Panc1 (cell line): ENCODE data around the gene FAM163B. TPM values are rescaled to one million over a fixed set of nuclear protein-coding genes. Genes with fewer than 3 reads are reported as not detected.

Source experiments
- ATAC-seq: fragments of 200-7000 bp; cut with Tn5 transposase; 2 replicates; pipeline ENCODE4 v1.9.1; 2020; ENCODE audit warnings: mild to moderate bottlenecking, moderate library complexity
- BruUV-seq: library from RNA; stranded (reverse); fragments of 400-500 nt; replicated peaks from 2 replicates; lab custom pipeline; 2021; lab: Mats Ljungman, UMichigan
- CTCF ChIA-PET: fragments of 300-600 bp; sonication (Branson Sonifier 250); formaldehyde crosslinking; loops from one replicate; lab custom pipeline; 2022; ENCODE audit warnings: antibody characterized with exemption; lab: Charles Lee
- POLR2A ChIA-PET: fragments of 300-600 bp; sonication (Branson Sonifier 250); formaldehyde crosslinking; loops from one replicate; lab custom pipeline; 2022; ENCODE audit warnings: antibody characterized with exemption; lab: Charles Lee
- DNase-seq: peaks from one replicate; pipeline ENCODE4 v3.0.0-alpha.2; 2010; ENCODE audit warnings: low read depth, low spot score
- H3K27ac ChIP-seq: 2 replicates; pipeline ENCODE4 v1.5.1; 2011; ENCODE audit warnings: mild to moderate bottlenecking, low read length, inconsistent platforms
- H3K27me3 ChIP-seq: fragments of 200-500 bp; sonication (Bioruptor generic); 2 replicates; pipeline ENCODE4 v1.6.0; 2014; ENCODE audit warnings: low read length, inconsistent platforms; ENCODE audit not compliant: control insufficient read depth, insufficient read depth
- H3K36me3 ChIP-seq: fragments of 200-500 bp; sonication (Bioruptor generic); 2 replicates; pipeline ENCODE4 v1.5.1; 2014; ENCODE audit warnings: inconsistent platforms, mild to moderate bottlenecking, low read length, moderate library complexity; ENCODE audit not compliant: control insufficient read depth, insufficient read depth
- H3K4me1 ChIP-seq: 2 replicates; pipeline ENCODE4 v1.5.1; 2011; ENCODE audit warnings: inconsistent platforms, mild to moderate bottlenecking, low read length, moderate library complexity; ENCODE audit not compliant: control insufficient read depth, insufficient read depth
- H3K4me3 ChIP-seq, 2 experiments: 2 replicates each; pipeline ENCODE4 v1.5.1; 2011 to 2012; ENCODE audit warnings: low read depth in 2 of 2, low read length in 2 of 2, mild to moderate bottlenecking in 2 of 2, inconsistent platforms in 1 of 2, moderate library complexity in 1 of 2
- H3K9me3 ChIP-seq: fragments of 200-500 bp; sonication (Bioruptor generic); 2 replicates; pipeline ENCODE4 v1.5.1; 2014; ENCODE audit warnings: low read depth, mild to moderate bottlenecking, inconsistent platforms, low read length, moderate library complexity; ENCODE audit not compliant: control insufficient read depth, insufficient read depth
- CTCF ChIP-seq: fragments of 450-650 bp; IDR thresholded peaks from 2 replicates; pipeline ENCODE4 v1.5.1; 2017; ENCODE audit warnings: mild to moderate bottlenecking
- POLR2AphosphoS5 ChIP-seq: IDR thresholded peaks from 2 replicates; pipeline ENCODE4 v1.6.1; 2012; ENCODE audit warnings: mild to moderate bottlenecking, low read depth, low read length, moderate library complexity
- REST ChIP-seq, 2 experiments: IDR thresholded peaks; 2 replicates each; pipeline ENCODE4 v1.6.1; 2011 to 2012; ENCODE audit warnings: low read depth in 2 of 2, control low read depth in 1 of 2, low read length in 1 of 2, mild to moderate bottlenecking in 1 of 2, moderate library complexity in 1 of 2; ENCODE audit not compliant: insufficient read depth in 1 of 2
- SIN3A ChIP-seq: IDR thresholded peaks from 2 replicates; pipeline ENCODE4 v1.6.1; 2012; ENCODE audit warnings: low read depth, mild to moderate bottlenecking, low read length, moderate library complexity, borderline replicate concordance; ENCODE audit not compliant: insufficient read depth
- TCF7L2 ChIP-seq: IDR thresholded peaks from 2 replicates; pipeline ENCODE4 v1.6.1; 2011; ENCODE audit warnings: mild to moderate bottlenecking, low read depth, low read length, inconsistent platforms
- in situ Hi-C: cut with HindIII; loops from 2 replicates; pipeline ENCODE4 v1.10.0; 2016; ENCODE audit warnings: low sequenced_read_pairs, low pct_unique_long_range_greater_than_20kb
- intact Hi-C: fragments of 100-400 bp; cut with micrococcal nuclease; formaldehyde crosslinking; loops from one replicate; pipeline ENCODE4 v1.10.0; 2022; ENCODE audit not compliant: unreplicated experiment
- total RNA-seq: library from RNA; stranded (reverse); gene quantifications from one replicate; pipeline ENCODE4 v1.2.1, GENCODE V29; 2021; ENCODE audit not compliant: unreplicated experiment

FAM163B gene
- total RNA-seq, 1 experiment from 2014 or later: not detected

GRCh38 chr9:133601746-133602145 is 7.4 kb downstream of the FAM163B start:
- POLR2A ChIA-PET: no interaction called here
- in situ Hi-C loops: no loop called here
- Histone ChIP-seq H3K27me3 (no peaks in the 10 kb centered on the region), H3K27ac (no peak overlapping the region), H3K4me3 (no peak overlapping the region), H3K36me3 (no peaks in the 10 kb centered on the region), H3K4me1 (no peaks in the 10 kb centered on the region), H3K9me3 (peaks cover 6% of the 10 kb centered on the region; the same call in 1 of the 2 replicates)
- BruUV-seq: no TSS peak
- no peak for DNase-seq
- TF ChIP-seq POLR2AphosphoS5: no peak
- no peak for TF ChIP-seq SIN3A
- TF ChIP-seq CTCF: no peak
- CTCF ChIA-PET: no interaction called here
- intact Hi-C loops: no loop called here
- no peak for ATAC-seq

- CTCF ChIA-PET: no interaction called here
Observed at GRCh38 chr9:133600739-133601138, 8.4 kb downstream of the FAM163B start.

More at GRCh38 chr9:133600739-133601138, 8.4 kb downstream of the FAM163B start:
- TF ChIP-seq CTCF (no peak), REST (IDR thresholded peaks at IDR 0.05; ENCODE audit: insufficient read depth in 1 of 2, low read depth in 2 of 2, low read length in 1 of 2) (no peak), TCF7L2 (no peak), SIN3A (no peak), POLR2AphosphoS5 (no peak)
- POLR2A ChIA-PET: no interaction called here
- H3K9me3 ChIP-seq: peaks cover 6% of the 10 kb centered on the region
- no TSS peak for BruUV-seq
- H3K27me3 ChIP-seq: no peaks in the 10 kb centered on the region
- no peak for ATAC-seq
- in situ Hi-C loops: no loop called here
- H3K4me1 ChIP-seq: no peaks in the 10 kb centered on the region
- no peaks in the 10 kb centered on the region for H3K36me3 ChIP-seq
- no peak overlapping the region for H3K27ac ChIP-seq
- no peak for DNase-seq
- no peak overlapping the region for H3K4me3 ChIP-seq
- intact Hi-C loops: no loop called here
